Measurements from ENCODE around the gene MAP3K2. TPM values are rescaled to one million over a fixed set of nuclear protein-coding genes. Genes with fewer than 3 reads are reported as not detected.

Gene MAP3K2
- total RNA-seq, 1 donor from 2014 or later, result 66.1 TPM

DNA sequence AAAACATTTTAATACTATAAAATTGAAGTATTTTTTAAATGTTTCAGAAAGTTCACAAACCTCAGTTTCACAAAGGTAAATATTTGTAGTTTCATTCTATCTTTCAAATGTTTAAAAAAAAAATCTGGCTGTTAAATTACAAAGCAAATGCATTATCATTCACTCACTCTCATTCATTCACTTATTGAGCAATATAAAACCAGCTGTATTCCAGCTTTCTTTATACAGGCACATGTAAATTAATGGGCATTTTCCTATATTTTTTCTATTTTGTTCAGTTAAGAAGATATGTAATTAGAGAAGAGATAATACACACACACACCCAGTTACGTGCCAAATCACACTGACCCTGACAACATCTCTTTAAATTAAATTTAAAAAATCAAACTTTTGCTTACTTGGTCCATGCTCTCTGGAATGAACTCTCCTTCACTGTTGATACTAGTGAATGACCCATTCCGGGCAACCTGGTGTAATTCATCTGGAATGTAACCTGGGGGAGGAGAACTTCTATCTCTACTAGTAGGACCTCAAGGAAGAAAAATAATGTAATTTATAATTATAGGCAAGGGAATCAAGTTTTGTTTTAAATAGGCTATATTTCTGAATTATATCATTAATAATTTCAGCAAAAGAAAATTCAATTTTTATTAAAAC lies 61.4 kb downstream of the MAP3K2 start:
- Mint-ChIP-seq H3K4me3 (no peak overlapping the region), H3K36me3 (ENCODE audit: low read depth) (peaks cover 33% of the 10 kb centered on the region), H3K27ac (no peak overlapping the region)

DNA sequence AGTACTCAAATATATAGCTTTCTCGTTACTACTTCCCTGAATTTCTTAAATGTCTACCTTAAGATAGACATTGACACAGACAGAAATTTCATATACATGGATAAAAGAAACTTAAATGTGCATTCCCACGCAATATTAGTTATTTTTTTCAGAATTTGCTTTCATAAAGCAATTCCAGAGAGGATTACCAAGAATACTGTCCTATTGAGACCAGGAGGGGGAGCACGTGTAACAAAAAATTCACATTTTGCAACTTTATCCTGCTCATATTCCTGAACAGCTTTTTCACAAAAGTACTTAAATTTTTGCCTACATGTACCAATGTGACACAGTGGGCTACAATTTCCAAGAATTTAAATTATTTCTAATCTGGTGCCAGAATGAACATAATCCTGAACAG lies 63.1 kb downstream of the MAP3K2 start:
- peaks cover 46% of the 10 kb centered on the region for H3K36me3 Mint-ChIP-seq (ENCODE audit: low read depth)

More for the DNA sequence above, 61.4 kb downstream of the MAP3K2 start:
- H3K4me1 Mint-ChIP-seq (ENCODE audit: low read depth), result no peaks in the 10 kb centered on the region
- H3K27me3 Mint-ChIP-seq (ENCODE audit: insufficient read depth), result no peaks in the 10 kb centered on the region
- DNase-seq (ENCODE audit: low spot score), result no peak
- intact Hi-C loops (cut with micrococcal nuclease), result loop anchor here (10.0 kb wide), 1 partner anchor 318 kb away; the partner anchor contains the start of gene GPR17
- H3K9me3 Mint-ChIP-seq, result no peaks in the 10 kb centered on the region

DNA sequence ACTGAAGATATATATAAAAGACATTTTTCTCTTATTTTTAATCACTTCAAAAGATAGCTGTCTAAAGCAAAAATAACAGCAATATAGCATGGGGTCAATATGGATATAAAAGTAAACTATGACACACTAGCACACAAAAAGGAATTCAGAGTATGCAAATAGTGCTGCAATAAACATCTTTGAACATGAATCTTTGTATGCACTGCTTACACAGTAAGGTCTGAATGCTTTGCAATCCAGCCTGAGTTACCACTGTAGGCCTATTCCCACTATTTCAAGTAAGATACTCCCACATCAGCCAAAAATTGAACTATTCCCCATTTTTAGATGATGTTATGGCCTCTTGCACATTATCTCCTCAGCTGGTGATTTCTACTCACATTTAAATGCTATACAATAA lies 66.5 kb downstream of the MAP3K2 start:
- H3K36me3 Mint-ChIP-seq (ENCODE audit: low read depth), result peaks cover 60% of the 10 kb centered on the region
- no peak for DNase-seq (ENCODE audit: low spot score)
- H3K4me3 Mint-ChIP-seq, result no peak overlapping the region
- intact Hi-C loops (cut with micrococcal nuclease), result loop anchor here (10.0 kb wide), 1 partner anchor 323 kb away; the partner anchor contains the start of gene GPR17
- H3K27me3 Mint-ChIP-seq (ENCODE audit: insufficient read depth), result no peaks in the 10 kb centered on the region
- H3K27ac Mint-ChIP-seq, result no peak overlapping the region
- peaks cover 7% of the 10 kb centered on the region for H3K4me1 Mint-ChIP-seq (ENCODE audit: low read depth)
- peaks cover 12% of the 10 kb centered on the region for H3K9me3 Mint-ChIP-seq

More for the DNA sequence above, 63.1 kb downstream of the MAP3K2 start:
- no peak overlapping the region for H3K4me3 Mint-ChIP-seq
- H3K27ac Mint-ChIP-seq, result no peak overlapping the region
- peaks cover 7% of the 10 kb centered on the region for H3K4me1 Mint-ChIP-seq (ENCODE audit: low read depth)
- intact Hi-C loops (cut with micrococcal nuclease), result loop anchor here (1.0 to 10.0 kb wide), 3 partner anchors 92 to 320 kb away; partner anchors contain the start of gene GPR17
- H3K9me3 Mint-ChIP-seq, result peaks cover 12% of the 10 kb centered on the region
- DNase-seq (ENCODE audit: low spot score), result no peak
- no peaks in the 10 kb centered on the region for H3K27me3 Mint-ChIP-seq (ENCODE audit: insufficient read depth)

DNA sequence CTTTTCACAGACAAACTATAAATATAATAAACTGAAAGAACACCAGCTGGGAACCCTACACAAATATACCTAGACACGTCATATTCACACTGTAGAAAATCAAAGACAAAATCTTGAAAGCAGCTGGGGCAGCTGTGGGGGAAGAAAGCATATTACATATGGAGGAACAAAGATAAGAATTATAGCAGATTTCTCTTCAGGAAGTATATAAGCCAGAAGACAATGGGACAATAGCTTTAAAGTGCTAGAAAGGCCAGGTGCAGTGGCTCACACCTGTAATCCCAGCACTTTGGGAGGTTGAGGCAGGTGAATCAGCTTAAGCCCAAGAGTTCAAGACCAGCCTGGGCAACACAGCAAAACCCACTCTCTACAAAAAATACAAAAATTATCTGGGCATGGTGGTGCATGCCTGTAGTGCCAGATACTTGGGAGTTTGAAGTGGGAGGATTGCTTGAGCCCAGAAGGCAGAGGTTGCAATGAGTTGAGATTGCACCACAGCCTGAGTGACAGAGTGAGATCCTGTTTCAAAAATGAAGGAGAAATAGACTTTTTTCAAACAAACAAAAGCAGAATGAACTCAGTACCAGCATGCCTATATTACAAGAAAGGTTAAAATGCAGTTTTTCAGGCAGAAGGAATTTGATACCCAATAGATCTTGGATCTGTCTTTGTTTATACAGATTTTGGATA lies 67.0 kb downstream of the MAP3K2 start:
- peak overlapping the region; percentile 78 for H3K27ac Mint-ChIP-seq
- DNase-seq (ENCODE audit: low spot score), result no peak
- H3K27me3 Mint-ChIP-seq (ENCODE audit: insufficient read depth), result no peaks in the 10 kb centered on the region
- peaks cover 7% of the 10 kb centered on the region for H3K4me1 Mint-ChIP-seq (ENCODE audit: low read depth)
- no peak overlapping the region for H3K4me3 Mint-ChIP-seq
- peaks cover 12% of the 10 kb centered on the region for H3K9me3 Mint-ChIP-seq
- H3K36me3 Mint-ChIP-seq (ENCODE audit: low read depth), result peaks cover 60% of the 10 kb centered on the region
- intact Hi-C loops (cut with micrococcal nuclease), result loop anchor here (1.0 to 10.0 kb wide), 2 partner anchors 67 to 324 kb away; partner anchors contain the start of genes GPR17 and MAP3K2

DNA sequence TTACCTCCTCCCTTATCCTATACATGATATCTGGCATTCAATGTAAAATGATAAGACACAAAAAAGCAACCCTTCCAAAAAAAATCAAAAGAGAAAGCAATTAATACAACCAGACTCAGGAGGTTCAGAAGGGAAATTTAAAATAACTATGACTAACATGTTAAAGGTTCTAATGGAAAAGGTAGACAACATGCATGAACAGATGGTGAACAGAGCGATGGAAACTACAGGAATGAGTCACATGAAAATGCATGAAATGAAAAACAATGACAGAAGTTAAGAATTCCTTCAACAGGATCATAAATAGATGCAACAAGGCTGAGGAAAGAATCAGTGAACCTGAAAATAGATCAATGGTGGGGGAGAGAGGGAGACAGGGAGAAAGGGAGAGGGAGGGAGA lies 67.7 kb downstream of the MAP3K2 start:
- no peak for DNase-seq (ENCODE audit: low spot score)
- Mint-ChIP-seq H3K4me3 (no peak overlapping the region), H3K4me1 (ENCODE audit: low read depth) (peaks cover 7% of the 10 kb centered on the region), H3K9me3 (peaks cover 12% of the 10 kb centered on the region), H3K27me3 (ENCODE audit: insufficient read depth) (no peaks in the 10 kb centered on the region), H3K27ac (peak overlapping the region; percentile 78), H3K36me3 (ENCODE audit: low read depth) (peaks cover 58% of the 10 kb centered on the region)
- intact Hi-C loops (cut with micrococcal nuclease), result loop anchor here (1.0 to 10.0 kb wide), 2 partner anchors 67 to 325 kb away; partner anchors contain the start of genes GPR17 and MAP3K2

DNA sequence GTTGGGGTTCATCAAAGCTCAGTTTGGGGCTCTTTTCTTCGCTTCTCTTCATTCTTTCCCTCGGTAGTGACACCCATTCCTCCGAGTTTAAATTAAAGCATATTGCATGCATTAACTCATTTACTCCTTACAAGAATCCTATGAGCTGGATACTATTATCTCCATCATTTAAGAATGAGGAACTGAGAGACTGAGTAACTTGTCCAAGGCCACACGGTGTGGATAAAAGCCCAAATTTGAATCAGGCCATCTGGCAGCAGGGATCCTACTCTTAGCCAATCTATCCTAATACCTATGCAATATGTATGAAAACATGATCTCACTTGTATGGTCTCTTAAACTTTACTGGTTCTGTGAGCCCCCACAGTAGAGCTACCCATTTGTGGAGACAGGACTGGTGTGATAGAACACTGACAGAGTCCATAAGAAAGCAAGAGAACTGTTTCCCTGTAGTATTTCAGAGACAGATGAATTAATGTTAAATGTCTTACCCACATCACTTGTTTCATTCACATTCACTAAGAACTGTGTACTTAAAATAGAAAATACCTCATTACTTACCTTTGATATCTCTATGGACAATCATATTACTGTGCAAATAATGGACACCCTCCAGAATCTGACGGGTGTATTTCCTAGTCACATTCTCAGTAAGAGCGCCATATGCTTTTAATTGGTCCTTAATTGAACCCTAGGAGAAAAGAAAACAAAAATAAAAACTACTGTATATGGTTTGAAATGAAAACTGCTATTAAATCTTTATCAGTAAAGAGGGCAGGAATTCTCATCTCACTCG lies 73.4 kb downstream of the MAP3K2 start:
- DNase-seq (ENCODE audit: low spot score), result no peak
- H3K4me3 Mint-ChIP-seq, result no peak overlapping the region
- no peaks in the 10 kb centered on the region for H3K9me3 Mint-ChIP-seq
- no peaks in the 10 kb centered on the region for H3K4me1 Mint-ChIP-seq (ENCODE audit: low read depth)
- intact Hi-C loops (cut with micrococcal nuclease), result no loop called here
- no peak overlapping the region for H3K27ac Mint-ChIP-seq
- no peaks in the 10 kb centered on the region for H3K27me3 Mint-ChIP-seq (ENCODE audit: insufficient read depth)
- peaks cover 56% of the 10 kb centered on the region for H3K36me3 Mint-ChIP-seq (ENCODE audit: low read depth)

DNA sequence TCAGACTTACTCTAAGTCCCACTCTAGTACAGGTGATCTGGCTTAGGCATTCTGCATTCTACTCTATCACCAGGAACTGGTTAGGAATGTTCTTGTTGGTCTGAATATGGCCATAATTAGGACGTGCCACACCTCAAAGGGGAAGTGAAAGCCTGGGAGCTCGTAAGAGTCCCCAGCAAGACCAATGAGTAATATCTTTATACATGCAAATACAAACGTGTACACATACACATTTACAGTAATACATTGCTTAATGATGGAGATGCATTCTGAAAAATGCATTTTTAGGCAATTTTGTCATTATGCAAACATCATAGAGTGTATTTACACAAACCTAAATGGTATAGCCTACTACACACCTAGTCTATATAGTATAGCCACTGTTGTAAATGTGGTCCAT lies 74.4 kb downstream of the MAP3K2 start:
- intact Hi-C loops (cut with micrococcal nuclease), result no loop called here
- Mint-ChIP-seq H3K9me3 (no peaks in the 10 kb centered on the region), H3K4me3 (no peak overlapping the region), H3K27me3 (ENCODE audit: insufficient read depth) (no peaks in the 10 kb centered on the region), H3K4me1 (ENCODE audit: low read depth) (no peaks in the 10 kb centered on the region), H3K27ac (no peak overlapping the region), H3K36me3 (ENCODE audit: low read depth) (peaks cover 51% of the 10 kb centered on the region)
- DNase-seq (ENCODE audit: low spot score), result no peak

DNA sequence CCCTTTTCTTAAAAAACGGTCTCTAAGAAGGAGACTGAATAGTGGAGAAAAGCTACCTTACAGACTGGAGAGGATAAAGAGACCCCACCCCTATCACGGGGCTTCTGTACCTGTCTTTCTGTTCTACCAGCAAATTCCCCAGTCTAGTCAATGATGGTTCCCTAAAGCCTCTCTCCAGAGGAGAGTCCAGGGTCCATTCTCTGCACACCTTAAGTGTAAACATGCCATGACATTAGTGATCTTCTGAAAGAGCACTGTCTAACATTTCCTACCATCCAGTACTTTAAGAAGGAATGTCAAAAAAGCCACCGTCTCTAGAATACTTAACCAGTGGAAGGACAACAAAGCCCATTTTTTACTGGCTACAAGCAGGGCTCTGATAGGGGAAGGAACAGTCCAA lies 76.8 kb downstream of the MAP3K2 start:
- peaks cover 48% of the 10 kb centered on the region for H3K36me3 Mint-ChIP-seq (ENCODE audit: low read depth)
- DNase-seq (ENCODE audit: low spot score), result no peak
- no peak overlapping the region for H3K27ac Mint-ChIP-seq
- no peaks in the 10 kb centered on the region for H3K9me3 Mint-ChIP-seq
- no peaks in the 10 kb centered on the region for H3K4me1 Mint-ChIP-seq (ENCODE audit: low read depth)
- H3K27me3 Mint-ChIP-seq (ENCODE audit: insufficient read depth), result no peaks in the 10 kb centered on the region
- intact Hi-C loops (cut with micrococcal nuclease), result no loop called here
- no peak overlapping the region for H3K4me3 Mint-ChIP-seq

DNA sequence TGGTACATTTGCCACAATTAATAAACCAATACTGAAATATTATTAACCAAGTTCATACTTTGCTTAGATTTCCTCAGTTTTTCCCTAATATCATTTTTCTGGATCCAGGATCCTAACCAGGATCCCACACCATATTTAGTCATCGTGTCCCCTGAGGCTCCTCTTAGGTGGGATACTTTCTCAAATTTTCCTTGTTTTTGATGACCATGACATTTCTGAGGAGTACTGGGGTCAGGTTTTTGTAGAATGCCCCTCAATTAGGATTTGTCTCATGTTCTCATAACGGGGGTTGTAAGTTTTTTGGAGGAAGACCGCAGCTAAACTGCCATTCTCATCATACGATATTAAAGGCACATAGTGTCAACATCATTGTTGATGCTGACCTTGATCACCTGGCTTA lies 78.3 kb downstream of the MAP3K2 start:
- Mint-ChIP-seq H3K27ac (no peak overlapping the region), H3K9me3 (no peaks in the 10 kb centered on the region), H3K4me1 (ENCODE audit: low read depth) (no peaks in the 10 kb centered on the region), H3K27me3 (ENCODE audit: insufficient read depth) (no peaks in the 10 kb centered on the region), H3K36me3 (ENCODE audit: low read depth) (peaks cover 41% of the 10 kb centered on the region), H3K4me3 (no peak overlapping the region)
- intact Hi-C loops (cut with micrococcal nuclease), result no loop called here
- DNase-seq (ENCODE audit: low spot score), result no peak

DNA sequence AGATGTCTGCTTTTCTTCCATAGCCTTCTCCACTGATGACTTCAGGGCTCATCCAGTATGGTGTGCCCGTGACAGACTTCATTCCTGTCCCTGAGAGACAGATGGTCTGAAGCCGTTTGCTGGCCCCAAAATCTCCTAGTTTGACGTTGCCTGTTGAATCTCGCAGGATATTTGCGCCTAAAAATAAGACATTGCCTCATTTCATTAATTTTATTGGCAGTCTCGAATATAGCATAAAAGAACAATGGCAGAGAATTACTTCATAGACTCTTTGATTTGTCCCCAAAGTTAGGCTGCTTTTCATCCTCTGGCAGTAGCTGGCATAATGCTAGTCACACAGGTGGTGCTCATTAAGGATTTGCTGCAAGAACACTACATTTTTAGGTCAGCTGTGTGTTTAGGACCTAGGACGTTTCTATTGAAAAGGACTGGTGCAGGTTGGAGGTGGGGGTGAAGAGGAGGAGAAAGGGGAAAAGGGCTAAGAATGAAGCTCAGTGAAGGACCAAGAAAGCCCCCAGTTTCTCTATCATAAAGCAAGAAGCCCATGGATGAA lies 79.1 kb downstream of the MAP3K2 start:
- Mint-ChIP-seq H3K27me3 (ENCODE audit: insufficient read depth) (no peaks in the 10 kb centered on the region), H3K4me1 (ENCODE audit: low read depth) (no peaks in the 10 kb centered on the region), H3K27ac (no peak overlapping the region), H3K36me3 (ENCODE audit: low read depth) (peaks cover 35% of the 10 kb centered on the region), H3K9me3 (no peaks in the 10 kb centered on the region), H3K4me3 (no peak overlapping the region)
- no peak for DNase-seq (ENCODE audit: low spot score)
- intact Hi-C loops (cut with micrococcal nuclease), result no loop called here

DNA sequence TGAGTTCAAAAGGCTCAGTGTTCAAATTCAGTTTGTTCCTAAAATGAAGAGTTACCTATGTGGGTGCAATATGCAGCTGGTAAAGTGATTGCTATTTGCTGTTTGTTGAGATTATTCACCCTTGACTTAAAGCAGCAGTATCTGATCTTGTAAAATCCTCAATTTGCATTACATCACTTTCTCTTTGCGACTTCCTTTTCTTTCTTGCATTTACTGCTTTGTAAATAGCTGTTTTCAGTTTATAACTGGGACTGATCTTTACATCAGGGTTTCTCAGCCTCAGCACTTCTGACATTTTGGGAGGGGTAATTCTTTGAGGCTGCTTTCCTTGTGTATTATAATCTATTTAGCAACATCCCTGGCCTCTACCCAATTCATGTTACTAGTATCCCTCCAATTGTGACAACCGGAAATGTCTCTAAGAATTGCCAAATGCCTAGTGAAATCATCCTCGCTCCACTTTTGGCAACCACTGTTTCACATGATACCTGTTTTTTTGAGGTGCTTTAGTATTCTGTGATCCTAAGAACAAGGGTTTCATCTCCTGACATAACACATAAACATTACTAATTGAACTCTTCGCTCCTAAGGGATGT lies 81.7 kb downstream of the MAP3K2 start:
- H3K27ac Mint-ChIP-seq, result no peak overlapping the region
- peaks cover 20% of the 10 kb centered on the region for H3K36me3 Mint-ChIP-seq (ENCODE audit: low read depth)

DNA sequence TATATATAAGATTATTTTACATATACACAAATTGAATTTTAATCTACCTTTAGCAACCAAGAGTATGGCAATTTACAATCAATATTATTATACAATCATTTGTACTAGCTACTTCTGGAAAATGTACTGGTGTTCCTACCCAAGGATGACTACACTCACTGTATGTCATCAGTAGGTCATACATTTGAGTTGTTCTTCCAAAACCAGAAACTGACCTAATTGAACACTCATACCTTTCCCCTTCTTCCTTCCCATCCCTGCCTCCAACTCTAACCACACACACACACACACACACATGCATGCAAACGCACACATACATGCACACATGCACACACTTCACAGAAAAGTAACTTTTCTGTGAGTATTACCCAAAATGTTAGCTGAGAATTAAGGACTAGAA lies 85.6 kb downstream of the MAP3K2 start:
- H3K4me3 Mint-ChIP-seq, result no peak overlapping the region
- DNase-seq (ENCODE audit: low spot score), result no peak
- H3K27me3 Mint-ChIP-seq (ENCODE audit: insufficient read depth), result no peaks in the 10 kb centered on the region
- peaks cover 6% of the 10 kb centered on the region for H3K36me3 Mint-ChIP-seq (ENCODE audit: low read depth)
- intact Hi-C loops (cut with micrococcal nuclease), result no loop called here
- H3K9me3 Mint-ChIP-seq, result no peaks in the 10 kb centered on the region
- H3K27ac Mint-ChIP-seq, result no peak overlapping the region
- H3K4me1 Mint-ChIP-seq (ENCODE audit: low read depth), result no peaks in the 10 kb centered on the region

More for the DNA sequence above, 81.7 kb downstream of the MAP3K2 start:
- DNase-seq (ENCODE audit: low spot score), result no peak
- H3K9me3 Mint-ChIP-seq, result no peaks in the 10 kb centered on the region
- no peak overlapping the region for H3K4me3 Mint-ChIP-seq
- intact Hi-C loops (cut with micrococcal nuclease), result no loop called here
- no peaks in the 10 kb centered on the region for H3K27me3 Mint-ChIP-seq (ENCODE audit: insufficient read depth)
- H3K4me1 Mint-ChIP-seq (ENCODE audit: low read depth), result no peaks in the 10 kb centered on the region
